Transverse colon (tissue), 4 donors: ENCODE measurements around the gene ENOX1.

Experiments used
- POLR2A ChIP-seq: fragments of 450-650 bp; IDR thresholded peaks from one replicate; pipeline ENCODE4 v1.6.1; 2016; ENCODE audit warnings: antibody characterized with exemption, mild to moderate bottlenecking, moderate library complexity
- POLR2AphosphoS5 ChIP-seq, 3 donors: sonication (generic); formaldehyde crosslinking; IDR thresholded peaks; one replicate each; pipeline ENCODE4 v1.6.1; 2016; ENCODE audit warnings: antibody characterized with exemption in 3 of 3
- TF ChIP-seq, protein P1 (sequence below), 5 experiments: fragments of 200-600 bp in 3 of 5; fragments of 450-650 bp in 2 of 5; sonication (generic) in 3 of 5; IDR thresholded peaks; 1 replicate in 2 of 5; 2 replicates in 3 of 5; pipeline ENCODE4 v1.5.1; 2016 to 2017; ENCODE audit warnings: antibody characterized with exemption in 5 of 5, inconsistent platforms in 3 of 5, mild to moderate bottlenecking in 2 of 5, moderate library complexity in 1 of 5

- TF ChIP-seq, protein P1, sequence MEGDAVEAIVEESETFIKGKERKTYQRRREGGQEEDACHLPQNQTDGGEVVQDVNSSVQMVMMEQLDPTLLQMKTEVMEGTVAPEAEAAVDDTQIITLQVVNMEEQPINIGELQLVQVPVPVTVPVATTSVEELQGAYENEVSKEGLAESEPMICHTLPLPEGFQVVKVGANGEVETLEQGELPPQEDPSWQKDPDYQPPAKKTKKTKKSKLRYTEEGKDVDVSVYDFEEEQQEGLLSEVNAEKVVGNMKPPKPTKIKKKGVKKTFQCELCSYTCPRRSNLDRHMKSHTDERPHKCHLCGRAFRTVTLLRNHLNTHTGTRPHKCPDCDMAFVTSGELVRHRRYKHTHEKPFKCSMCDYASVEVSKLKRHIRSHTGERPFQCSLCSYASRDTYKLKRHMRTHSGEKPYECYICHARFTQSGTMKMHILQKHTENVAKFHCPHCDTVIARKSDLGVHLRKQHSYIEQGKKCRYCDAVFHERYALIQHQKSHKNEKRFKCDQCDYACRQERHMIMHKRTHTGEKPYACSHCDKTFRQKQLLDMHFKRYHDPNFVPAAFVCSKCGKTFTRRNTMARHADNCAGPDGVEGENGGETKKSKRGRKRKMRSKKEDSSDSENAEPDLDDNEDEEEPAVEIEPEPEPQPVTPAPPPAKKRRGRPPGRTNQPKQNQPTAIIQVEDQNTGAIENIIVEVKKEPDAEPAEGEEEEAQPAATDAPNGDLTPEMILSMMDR (IDR thresholded peaks at IDR 0.05) = no peak
- TF ChIP-seq POLR2A (no peak), POLR2AphosphoS5 (IDR thresholded peaks at IDR 0.05) (no peak)
These were observed 18.9 kb upstream of the ENOX1 start for GRCh38 chr13:43805681-43806128.
